ENCODE results near the gene HAPLN1. TPM values are rescaled to one million over a fixed set of nuclear protein-coding genes. Genes with fewer than 3 reads are reported as not detected.

Gene HAPLN1
- total and polyA plus RNA-seq, 2 experiments from 2014 or later: 1.5 to 4.0 TPM

- ATAC-seq: no peak
- no peaks in the 10 kb centered on the region for H3K4me1 Mint-ChIP-seq
Observed at GRCh38 chr5:83672158-83672557, 48.5 kb downstream of the HAPLN1 start.

DNA sequence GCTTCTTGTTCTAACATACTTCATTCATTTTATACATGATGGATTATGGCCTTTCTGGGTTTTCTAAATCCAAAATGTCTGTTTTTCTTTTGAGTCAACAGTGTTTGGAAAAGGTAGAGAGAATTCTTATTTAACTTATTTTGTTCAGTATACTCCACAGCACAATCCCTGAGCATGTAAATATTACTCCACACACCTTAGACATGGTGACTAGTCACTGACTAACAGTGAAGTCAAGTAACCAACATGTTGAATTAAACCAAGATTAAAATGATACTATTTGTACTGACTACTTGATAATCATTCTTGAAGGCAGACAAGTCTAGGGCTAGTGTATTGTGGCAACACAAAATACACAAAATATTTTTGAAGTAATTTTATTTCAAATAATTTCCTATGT is 55.0 kb downstream of the HAPLN1 start:
- Histone ChIP-seq H3K79me2 (replicated peaks; ENCODE audit: insufficient read depth) (no peaks in the 10 kb centered on the region), H3K4me1 (ENCODE audit: insufficient read depth) (peaks cover 4% of the 10 kb centered on the region; the same call in 1 of the 2 replicates), H3K4me3 (no peak overlapping the region), H2AFZ (no peak overlapping the region; the same call in 1 of the 2 replicates), H3K9me2 (ENCODE audit: insufficient read depth) (no peaks in the 10 kb centered on the region; the same call in 1 of the 2 replicates), H3K4me2 (no peak overlapping the region), H3K27ac (ENCODE audit: low read depth) (no peak overlapping the region), H3F3A (replicated peaks; ENCODE audit: low read depth) (no peaks in the 10 kb centered on the region), H4K20me1 (replicated peaks; ENCODE audit: insufficient read depth) (no peaks in the 10 kb centered on the region), H3K27me3 (ENCODE audit: insufficient read depth) (no peaks in the 10 kb centered on the region), H3K36me3 (ENCODE audit: insufficient read depth) (no peaks in the 10 kb centered on the region)
- Mint-ChIP-seq H3K4me3 (no peak overlapping the region), H3K4me1 (peaks cover 8% of the 10 kb centered on the region), H3K27ac (no peak overlapping the region), H3K36me3 (ENCODE audit: low read depth) (no peaks in the 10 kb centered on the region), H3K9me3 (no peaks in the 10 kb centered on the region), H3K27me3 (ENCODE audit: insufficient read depth, low read depth, poor library complexity) (no peaks in the 10 kb centered on the region)
- DNase-seq (ENCODE audit: low spot score) (no peak), ATAC-seq (no peak)
- TF ChIP-seq POLR2AphosphoS5 (IDR thresholded peaks at IDR 0.05; ENCODE audit: low read depth): no peak
- no peak for TF ChIP-seq ETS1 (IDR thresholded peaks at IDR 0.05)
- no peak for TF ChIP-seq NANOG (IDR thresholded peaks at IDR 0.05; ENCODE audit: borderline replicate concordance)
- no peak for TF ChIP-seq ZNF114 (CRISPR knock-in tag; IDR thresholded peaks at IDR 0.05)
- TF ChIP-seq, protein P1, sequence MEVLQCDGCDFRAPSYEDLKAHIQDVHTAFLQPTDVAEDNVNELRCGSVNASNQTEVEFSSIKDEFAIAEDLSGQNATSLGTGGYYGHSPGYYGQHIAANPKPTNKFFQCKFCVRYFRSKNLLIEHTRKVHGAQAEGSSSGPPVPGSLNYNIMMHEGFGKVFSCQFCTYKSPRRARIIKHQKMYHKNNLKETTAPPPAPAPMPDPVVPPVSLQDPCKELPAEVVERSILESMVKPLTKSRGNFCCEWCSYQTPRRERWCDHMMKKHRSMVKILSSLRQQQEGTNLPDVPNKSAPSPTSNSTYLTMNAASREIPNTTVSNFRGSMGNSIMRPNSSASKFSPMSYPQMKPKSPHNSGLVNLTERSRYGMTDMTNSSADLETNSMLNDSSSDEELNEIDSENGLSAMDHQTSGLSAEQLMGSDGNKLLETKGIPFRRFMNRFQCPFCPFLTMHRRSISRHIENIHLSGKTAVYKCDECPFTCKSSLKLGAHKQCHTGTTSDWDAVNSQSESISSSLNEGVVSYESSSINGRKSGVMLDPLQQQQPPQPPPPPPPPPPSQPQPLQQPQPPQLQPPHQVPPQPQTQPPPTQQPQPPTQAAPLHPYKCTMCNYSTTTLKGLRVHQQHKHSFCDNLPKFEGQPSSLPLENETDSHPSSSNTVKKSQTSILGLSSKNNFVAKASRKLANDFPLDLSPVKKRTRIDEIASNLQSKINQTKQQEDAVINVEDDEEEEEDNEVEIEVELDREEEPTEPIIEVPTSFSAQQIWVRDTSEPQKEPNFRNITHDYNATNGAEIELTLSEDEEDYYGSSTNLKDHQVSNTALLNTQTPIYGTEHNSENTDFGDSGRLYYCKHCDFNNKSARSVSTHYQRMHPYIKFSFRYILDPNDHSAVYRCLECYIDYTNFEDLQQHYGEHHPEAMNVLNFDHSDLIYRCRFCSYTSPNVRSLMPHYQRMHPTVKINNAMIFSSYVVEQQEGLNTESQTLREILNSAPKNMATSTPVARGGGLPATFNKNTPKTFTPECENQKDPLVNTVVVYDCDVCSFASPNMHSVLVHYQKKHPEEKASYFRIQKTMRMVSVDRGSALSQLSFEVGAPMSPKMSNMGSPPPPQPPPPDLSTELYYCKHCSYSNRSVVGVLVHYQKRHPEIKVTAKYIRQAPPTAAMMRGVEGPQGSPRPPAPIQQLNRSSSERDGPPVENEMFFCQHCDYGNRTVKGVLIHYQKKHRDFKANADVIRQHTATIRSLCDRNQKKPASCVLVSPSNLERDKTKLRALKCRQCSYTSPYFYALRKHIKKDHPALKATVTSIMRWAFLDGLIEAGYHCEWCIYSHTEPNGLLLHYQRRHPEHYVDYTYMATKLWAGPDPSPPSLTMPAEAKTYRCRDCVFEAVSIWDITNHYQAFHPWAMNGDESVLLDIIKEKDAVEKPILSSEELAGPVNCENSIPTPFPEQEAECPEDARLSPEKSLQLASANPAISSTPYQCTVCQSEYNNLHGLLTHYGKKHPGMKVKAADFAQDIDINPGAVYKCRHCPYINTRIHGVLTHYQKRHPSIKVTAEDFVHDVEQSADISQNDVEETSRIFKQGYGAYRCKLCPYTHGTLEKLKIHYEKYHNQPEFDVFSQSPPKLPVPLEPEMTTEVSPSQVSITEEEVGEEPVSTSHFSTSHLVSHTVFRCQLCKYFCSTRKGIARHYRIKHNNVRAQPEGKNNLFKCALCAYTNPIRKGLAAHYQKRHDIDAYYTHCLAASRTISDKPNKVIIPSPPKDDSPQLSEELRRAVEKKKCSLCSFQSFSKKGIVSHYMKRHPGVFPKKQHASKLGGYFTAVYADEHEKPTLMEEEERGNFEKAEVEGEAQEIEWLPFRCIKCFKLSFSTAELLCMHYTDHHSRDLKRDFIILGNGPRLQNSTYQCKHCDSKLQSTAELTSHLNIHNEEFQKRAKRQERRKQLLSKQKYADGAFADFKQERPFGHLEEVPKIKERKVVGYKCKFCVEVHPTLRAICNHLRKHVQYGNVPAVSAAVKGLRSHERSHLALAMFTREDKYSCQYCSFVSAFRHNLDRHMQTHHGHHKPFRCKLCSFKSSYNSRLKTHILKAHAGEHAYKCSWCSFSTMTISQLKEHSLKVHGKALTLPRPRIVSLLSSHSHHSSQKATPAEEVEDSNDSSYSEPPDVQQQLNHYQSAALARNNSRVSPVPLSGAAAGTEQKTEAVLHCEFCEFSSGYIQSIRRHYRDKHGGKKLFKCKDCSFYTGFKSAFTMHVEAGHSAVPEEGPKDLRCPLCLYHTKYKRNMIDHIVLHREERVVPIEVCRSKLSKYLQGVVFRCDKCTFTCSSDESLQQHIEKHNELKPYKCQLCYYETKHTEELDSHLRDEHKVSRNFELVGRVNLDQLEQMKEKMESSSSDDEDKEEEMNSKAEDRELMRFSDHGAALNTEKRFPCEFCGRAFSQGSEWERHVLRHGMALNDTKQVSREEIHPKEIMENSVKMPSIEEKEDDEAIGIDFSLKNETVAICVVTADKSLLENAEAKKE (CRISPR knock-in tag; IDR thresholded peaks at IDR 0.05): no peak
- TF ChIP-seq ZNF331 (CRISPR knock-in tag; IDR thresholded peaks at IDR 0.05; ENCODE audit: low read depth): no peak
- TF ChIP-seq, protein P2, sequence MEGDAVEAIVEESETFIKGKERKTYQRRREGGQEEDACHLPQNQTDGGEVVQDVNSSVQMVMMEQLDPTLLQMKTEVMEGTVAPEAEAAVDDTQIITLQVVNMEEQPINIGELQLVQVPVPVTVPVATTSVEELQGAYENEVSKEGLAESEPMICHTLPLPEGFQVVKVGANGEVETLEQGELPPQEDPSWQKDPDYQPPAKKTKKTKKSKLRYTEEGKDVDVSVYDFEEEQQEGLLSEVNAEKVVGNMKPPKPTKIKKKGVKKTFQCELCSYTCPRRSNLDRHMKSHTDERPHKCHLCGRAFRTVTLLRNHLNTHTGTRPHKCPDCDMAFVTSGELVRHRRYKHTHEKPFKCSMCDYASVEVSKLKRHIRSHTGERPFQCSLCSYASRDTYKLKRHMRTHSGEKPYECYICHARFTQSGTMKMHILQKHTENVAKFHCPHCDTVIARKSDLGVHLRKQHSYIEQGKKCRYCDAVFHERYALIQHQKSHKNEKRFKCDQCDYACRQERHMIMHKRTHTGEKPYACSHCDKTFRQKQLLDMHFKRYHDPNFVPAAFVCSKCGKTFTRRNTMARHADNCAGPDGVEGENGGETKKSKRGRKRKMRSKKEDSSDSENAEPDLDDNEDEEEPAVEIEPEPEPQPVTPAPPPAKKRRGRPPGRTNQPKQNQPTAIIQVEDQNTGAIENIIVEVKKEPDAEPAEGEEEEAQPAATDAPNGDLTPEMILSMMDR (conservative IDR thresholded peaks at IDR 0.05; ENCODE audit: low read depth in 2 of 2): no peak
- TF ChIP-seq, protein P3, sequence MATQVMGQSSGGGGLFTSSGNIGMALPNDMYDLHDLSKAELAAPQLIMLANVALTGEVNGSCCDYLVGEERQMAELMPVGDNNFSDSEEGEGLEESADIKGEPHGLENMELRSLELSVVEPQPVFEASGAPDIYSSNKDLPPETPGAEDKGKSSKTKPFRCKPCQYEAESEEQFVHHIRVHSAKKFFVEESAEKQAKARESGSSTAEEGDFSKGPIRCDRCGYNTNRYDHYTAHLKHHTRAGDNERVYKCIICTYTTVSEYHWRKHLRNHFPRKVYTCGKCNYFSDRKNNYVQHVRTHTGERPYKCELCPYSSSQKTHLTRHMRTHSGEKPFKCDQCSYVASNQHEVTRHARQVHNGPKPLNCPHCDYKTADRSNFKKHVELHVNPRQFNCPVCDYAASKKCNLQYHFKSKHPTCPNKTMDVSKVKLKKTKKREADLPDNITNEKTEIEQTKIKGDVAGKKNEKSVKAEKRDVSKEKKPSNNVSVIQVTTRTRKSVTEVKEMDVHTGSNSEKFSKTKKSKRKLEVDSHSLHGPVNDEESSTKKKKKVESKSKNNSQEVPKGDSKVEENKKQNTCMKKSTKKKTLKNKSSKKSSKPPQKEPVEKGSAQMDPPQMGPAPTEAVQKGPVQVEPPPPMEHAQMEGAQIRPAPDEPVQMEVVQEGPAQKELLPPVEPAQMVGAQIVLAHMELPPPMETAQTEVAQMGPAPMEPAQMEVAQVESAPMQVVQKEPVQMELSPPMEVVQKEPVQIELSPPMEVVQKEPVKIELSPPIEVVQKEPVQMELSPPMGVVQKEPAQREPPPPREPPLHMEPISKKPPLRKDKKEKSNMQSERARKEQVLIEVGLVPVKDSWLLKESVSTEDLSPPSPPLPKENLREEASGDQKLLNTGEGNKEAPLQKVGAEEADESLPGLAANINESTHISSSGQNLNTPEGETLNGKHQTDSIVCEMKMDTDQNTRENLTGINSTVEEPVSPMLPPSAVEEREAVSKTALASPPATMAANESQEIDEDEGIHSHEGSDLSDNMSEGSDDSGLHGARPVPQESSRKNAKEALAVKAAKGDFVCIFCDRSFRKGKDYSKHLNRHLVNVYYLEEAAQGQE (IDR thresholded peaks at IDR 0.05; ENCODE audit: unreplicated experiment): no peak

More at GRCh38 chr5:83672158-83672557, 48.5 kb downstream of the HAPLN1 start:
- Mint-ChIP-seq H3K36me3 (ENCODE audit: low read depth) (no peaks in the 10 kb centered on the region), H3K9me3 (no peaks in the 10 kb centered on the region), H3K27ac (no peak overlapping the region), H3K27me3 (ENCODE audit: insufficient read depth, low read depth, poor library complexity) (peaks cover 2% of the 10 kb centered on the region), H3K4me3 (no peak overlapping the region)
- no peaks in the 10 kb centered on the region for H3F3A ChIP-seq (replicated peaks; ENCODE audit: low read depth)
- H3K4me3 ChIP-seq: no peak overlapping the region
- no peaks in the 10 kb centered on the region for H3K9me2 ChIP-seq (ENCODE audit: insufficient read depth)
- no peaks in the 10 kb centered on the region for H4K20me1 ChIP-seq (replicated peaks; ENCODE audit: insufficient read depth)
- no peak overlapping the region for H3K27ac ChIP-seq (ENCODE audit: low read depth)
- no peak overlapping the region for H3K4me2 ChIP-seq
- TF ChIP-seq NANOG (IDR thresholded peaks at IDR 0.05; ENCODE audit: borderline replicate concordance) (no peak), CREB1 (CRISPR knock-in tag; IDR thresholded peaks at IDR 0.05; ENCODE audit: low read depth) (no peak), ZNF331 (CRISPR knock-in tag; IDR thresholded peaks at IDR 0.05; ENCODE audit: low read depth) (no peak), ZNF114 (CRISPR knock-in tag; IDR thresholded peaks at IDR 0.05) (no peak)
- no peaks in the 10 kb centered on the region for H3K27me3 ChIP-seq (ENCODE audit: insufficient read depth)
- no peak overlapping the region for H2AFZ ChIP-seq
- no peak for DNase-seq (ENCODE audit: low spot score)
- no peaks in the 10 kb centered on the region for H3K36me3 ChIP-seq (ENCODE audit: insufficient read depth)
- H3K4me1 ChIP-seq (ENCODE audit: insufficient read depth): 0 out of 2 replicates have a peak, but pooled peaks cover 5% of the 10 kb centered on the region
- no peaks in the 10 kb centered on the region for H3K79me2 ChIP-seq (replicated peaks; ENCODE audit: insufficient read depth)
